ENCODE data around the gene BLCAP.
"Not testable (repeated sequence)": the region's sequence is repeated elsewhere in the genome, so short reads cannot be mapped to it uniquely, and the experiment has no call there.

The BLCAP gene, protein sequence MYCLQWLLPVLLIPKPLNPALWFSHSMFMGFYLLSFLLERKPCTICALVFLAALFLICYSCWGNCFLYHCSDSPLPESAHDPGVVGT

DNA sequence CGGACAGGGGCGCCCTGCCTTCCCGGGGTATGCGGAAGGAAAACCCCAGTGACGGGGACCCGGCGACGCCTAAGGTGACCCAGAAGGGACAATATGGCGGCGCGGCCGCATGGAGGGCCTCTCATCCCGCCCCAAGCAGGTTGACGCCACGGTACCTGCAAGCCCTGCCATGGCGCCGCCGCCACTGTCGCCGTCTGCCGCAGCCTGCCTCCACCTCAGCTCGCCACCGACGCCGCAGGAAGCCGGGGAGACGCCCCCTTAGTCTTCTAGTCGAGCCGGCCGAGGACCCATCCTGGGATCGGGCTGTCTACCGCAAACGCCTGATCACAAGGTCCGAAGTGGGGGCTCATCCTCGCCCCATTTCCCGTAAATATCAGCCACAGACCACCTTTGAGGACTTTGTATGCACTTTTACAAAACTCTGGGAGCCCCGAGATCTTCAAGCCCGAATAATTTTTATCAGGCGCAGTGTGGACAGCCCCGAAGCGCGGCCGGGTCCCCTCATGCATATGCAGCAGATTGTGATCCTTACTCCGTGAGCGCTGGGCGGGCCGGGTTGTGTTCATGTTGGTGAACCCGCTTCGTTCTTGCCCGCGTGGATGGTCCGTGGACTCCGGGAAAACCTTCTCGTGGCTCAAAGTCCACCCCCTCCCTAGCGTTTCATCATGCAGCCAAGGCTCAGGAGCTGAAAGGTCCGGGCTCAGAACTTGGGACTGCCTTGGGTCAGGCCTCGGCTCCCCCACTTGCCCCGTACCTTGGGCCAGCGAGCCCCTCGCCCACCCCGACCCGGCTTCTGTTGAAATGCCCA, at the start of gene BLCAP:
Gene BLCAP (minus strand): TSS at position 239 of the 808 bp plus-strand sequence. CDS start 8,702 bp downstream, outside the sequence.
- TF ChIP-seq, protein P1, sequence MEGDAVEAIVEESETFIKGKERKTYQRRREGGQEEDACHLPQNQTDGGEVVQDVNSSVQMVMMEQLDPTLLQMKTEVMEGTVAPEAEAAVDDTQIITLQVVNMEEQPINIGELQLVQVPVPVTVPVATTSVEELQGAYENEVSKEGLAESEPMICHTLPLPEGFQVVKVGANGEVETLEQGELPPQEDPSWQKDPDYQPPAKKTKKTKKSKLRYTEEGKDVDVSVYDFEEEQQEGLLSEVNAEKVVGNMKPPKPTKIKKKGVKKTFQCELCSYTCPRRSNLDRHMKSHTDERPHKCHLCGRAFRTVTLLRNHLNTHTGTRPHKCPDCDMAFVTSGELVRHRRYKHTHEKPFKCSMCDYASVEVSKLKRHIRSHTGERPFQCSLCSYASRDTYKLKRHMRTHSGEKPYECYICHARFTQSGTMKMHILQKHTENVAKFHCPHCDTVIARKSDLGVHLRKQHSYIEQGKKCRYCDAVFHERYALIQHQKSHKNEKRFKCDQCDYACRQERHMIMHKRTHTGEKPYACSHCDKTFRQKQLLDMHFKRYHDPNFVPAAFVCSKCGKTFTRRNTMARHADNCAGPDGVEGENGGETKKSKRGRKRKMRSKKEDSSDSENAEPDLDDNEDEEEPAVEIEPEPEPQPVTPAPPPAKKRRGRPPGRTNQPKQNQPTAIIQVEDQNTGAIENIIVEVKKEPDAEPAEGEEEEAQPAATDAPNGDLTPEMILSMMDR (conservative IDR thresholded peaks at IDR 0.05; ENCODE audit: low read depth), result no peak
- H3K27ac ChIP-seq, result peak within 1 kb of the TSS; percentile 97
- POLR2A ChIA-PET (ENCODE audit: low non-redundant PET), result interaction anchor here (0.6 kb wide), 2 partner anchors 56 to 334 kb away, joined by 3 read pairs; no protein-coding TSS in a partner anchor
- peak; percentile 99 for DNase-seq (ENCODE audit: low spot score)
- CTCF ChIA-PET, result interaction anchor here (0.5 to 0.7 kb wide), 6 partner anchors 218 to 530 kb away, joined by 3 to 5 read pairs (median 4); no protein-coding TSS in a partner anchor

DNA sequence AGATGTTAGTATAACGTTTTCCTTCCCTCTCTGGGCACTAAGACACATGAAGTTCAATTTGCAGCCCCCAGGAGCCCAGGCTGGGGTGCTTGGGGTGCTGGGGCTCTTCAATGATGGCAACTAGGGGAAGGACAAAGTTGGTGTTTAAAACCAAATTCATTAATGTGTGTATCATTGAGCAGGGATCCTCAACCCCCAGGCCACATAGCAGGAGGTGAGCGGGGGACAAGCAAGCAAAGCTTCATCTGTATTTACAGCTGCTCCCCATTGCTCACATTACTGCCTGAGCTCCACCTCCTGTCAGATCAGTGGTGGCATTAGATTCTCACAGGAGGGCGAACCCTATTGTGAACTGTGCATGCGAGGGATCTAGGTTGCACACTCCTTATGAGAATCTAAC, 49.8 kb upstream of the BLCAP start:
- CTCF ChIA-PET, result interaction anchor here (0.5 kb wide), 1 partner anchor 896 kb away, joined by 3 read pairs; no protein-coding TSS in a partner anchor
- DNase-seq (ENCODE audit: low spot score); H3K27ac ChIP-seq; POLR2A ChIA-PET (ENCODE audit: low non-redundant PET): not testable (repeated sequence)

DNA sequence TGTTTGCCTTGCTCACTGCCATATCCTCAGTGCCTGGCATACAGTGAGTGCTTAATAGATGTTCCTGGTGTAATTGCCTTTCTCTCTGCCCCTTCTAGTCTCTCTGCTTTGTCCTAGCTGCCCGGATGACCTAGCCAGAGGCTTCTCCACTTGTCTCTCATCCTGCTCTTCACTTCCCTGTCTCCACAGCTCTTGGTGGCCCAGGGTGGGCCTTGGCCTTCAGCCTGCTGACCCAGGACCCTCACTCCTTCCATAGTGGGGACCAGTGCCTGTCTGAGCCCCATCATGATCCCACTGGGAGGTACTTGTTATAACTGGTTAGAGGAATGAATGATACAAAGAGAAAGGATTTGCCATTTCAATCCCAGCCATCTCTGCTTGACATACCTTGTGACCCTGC, 49.2 kb upstream of the BLCAP start:
- DNase-seq (ENCODE audit: low spot score), result no peak
- ChIA-PET CTCF (no interaction called here), POLR2A (ENCODE audit: low non-redundant PET) (no interaction called here)
- H3K27ac ChIP-seq, result no peak overlapping the region
- TF ChIP-seq, protein P1 (conservative IDR thresholded peaks at IDR 0.05; ENCODE audit: low read depth), result no peak

DNA sequence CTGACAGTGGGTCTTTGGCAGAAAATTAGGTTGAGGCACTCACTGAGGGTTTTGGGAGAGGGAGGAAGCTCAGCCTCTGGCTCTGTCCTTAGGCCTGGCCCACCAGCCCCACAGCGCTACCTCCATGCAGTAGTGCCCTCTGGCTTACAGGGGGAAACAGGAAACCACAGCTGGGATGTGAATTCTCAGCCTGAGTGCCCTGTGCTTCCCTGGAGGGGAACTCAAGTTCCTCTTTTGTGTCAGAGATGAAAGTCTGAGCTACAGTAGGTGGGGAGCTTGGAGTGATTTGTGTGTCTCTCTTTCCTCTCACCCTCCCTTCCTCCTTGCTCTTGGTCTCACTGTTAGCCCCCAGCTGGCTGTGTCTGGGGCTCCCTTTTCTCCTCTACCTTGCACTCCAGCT, 48.2 kb upstream of the BLCAP start:
- TF ChIP-seq, protein P1 (conservative IDR thresholded peaks at IDR 0.05; ENCODE audit: low read depth), result no peak
- CTCF ChIA-PET, result interaction anchor here (0.6 to 1.3 kb wide), 4 partner anchors 11 to 761 kb away, joined by 4 to 10 read pairs (median 6); no protein-coding TSS in a partner anchor
- POLR2A ChIA-PET (ENCODE audit: low non-redundant PET), result interaction anchor here (0.7 kb wide), 1 partner anchor 8 kb away, joined by 4 read pairs; no protein-coding TSS in a partner anchor
- H3K27ac ChIP-seq, result no peak overlapping the region
- no peak for DNase-seq (ENCODE audit: low spot score)

DNA sequence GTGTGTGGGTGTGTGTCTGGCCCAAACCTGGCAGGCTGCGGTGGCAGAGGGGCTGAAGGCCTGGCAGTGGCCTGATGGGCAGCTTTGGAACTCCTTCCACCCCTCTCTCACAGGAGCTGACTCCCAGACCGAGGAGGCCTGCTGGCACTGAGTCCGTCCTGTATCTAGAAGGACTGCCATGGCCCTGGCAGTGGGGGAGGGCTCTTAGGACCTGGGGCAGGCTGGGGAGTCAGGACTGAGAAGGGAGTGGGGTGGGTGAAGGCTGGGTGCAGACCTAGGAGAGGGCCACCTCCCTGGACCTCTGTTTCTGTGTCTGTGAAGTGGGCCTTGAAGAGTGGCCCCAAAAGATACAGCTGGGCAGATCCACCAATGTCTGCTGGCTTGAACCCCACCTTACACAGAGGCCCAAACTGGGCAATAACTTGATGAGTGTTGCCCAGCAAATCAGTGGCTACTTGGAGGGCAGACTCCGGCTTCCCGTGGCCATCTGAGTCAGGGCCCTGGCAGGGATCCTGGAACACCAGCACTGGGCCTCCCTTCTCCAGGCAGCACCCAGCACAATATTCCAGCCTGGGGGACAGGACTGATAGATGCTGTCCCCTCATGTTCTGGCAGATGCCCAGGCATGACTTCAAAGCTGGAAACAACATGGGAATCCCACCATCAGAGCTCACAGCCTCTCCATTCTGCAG, 46.7 kb upstream of the BLCAP start:
- no peak for DNase-seq (ENCODE audit: low spot score)
- POLR2A ChIA-PET (ENCODE audit: low non-redundant PET), result interaction anchor here (0.7 kb wide), 1 partner anchor 350 kb away, joined by 3 read pairs; no protein-coding TSS in a partner anchor
- no peak overlapping the region for H3K27ac ChIP-seq
- TF ChIP-seq, protein P1 (conservative IDR thresholded peaks at IDR 0.05; ENCODE audit: low read depth), result no peak
- CTCF ChIA-PET, result interaction anchor here (2.6 kb wide), 1 partner anchor 10 kb away, joined by 15 read pairs; no protein-coding TSS in a partner anchor

DNA sequence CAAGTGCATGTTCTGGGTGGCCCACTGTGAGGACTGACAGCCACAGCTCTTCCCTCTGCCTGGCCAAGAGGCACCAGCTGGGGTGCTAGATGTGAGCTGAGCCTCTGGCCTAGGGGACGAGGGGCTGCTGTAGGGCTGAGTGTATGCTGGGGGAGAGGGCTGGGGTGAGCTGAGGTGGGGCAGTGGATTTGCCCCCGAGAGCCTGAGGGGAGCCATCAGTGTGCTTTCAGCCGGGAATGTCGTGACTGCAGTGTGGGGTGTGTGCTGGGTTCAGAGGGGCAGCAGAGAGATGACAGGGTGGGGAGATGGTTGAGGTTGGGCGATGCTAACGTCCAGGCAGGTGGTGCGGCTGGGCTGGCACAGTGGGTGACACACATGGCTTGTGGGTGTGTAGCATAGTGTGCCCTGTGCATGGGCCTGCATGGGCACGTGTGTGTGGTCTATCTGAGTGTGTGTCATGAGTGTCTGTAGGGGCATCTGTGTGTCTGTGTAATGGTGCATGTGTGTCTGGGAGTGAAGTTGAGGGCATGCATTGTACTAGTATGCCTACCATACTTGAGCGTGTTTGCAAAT, 46.0 kb upstream of the BLCAP start:
- POLR2A ChIA-PET (ENCODE audit: low non-redundant PET), result no interaction called here
- CTCF ChIA-PET, result interaction anchor here (2.6 kb wide), 1 partner anchor 9 kb away, joined by 15 read pairs; no protein-coding TSS in a partner anchor
- no peak for DNase-seq (ENCODE audit: low spot score)

More for the DNA sequence above, 46.0 kb upstream of the BLCAP start:
- TF ChIP-seq, protein P1 (conservative IDR thresholded peaks at IDR 0.05; ENCODE audit: low read depth), result no peak
- H3K27ac ChIP-seq, result no peak overlapping the region

Data from RWPE1 (cell line).